HG03045 (cell line): ENCODE results near the gene ADAMTS18.

Experiments
- ATAC-seq: cut with Tn5 transposase; IDR thresholded peaks from one replicate; pipeline ENCODE4 v1.9.1; 2021; ENCODE audit warnings: mild to moderate bottlenecking, moderate library complexity; ENCODE audit not compliant: unreplicated experiment

The ADAMTS18 gene

GRCh38 chr16:77439106-77439505, 4.3 kb upstream of the ADAMTS18 start:
- ATAC-seq, result no peak

- ATAC-seq, result no peak
These were observed 3.0 kb upstream of the ADAMTS18 start for GRCh38 chr16:77437859-77438258.

DNA sequence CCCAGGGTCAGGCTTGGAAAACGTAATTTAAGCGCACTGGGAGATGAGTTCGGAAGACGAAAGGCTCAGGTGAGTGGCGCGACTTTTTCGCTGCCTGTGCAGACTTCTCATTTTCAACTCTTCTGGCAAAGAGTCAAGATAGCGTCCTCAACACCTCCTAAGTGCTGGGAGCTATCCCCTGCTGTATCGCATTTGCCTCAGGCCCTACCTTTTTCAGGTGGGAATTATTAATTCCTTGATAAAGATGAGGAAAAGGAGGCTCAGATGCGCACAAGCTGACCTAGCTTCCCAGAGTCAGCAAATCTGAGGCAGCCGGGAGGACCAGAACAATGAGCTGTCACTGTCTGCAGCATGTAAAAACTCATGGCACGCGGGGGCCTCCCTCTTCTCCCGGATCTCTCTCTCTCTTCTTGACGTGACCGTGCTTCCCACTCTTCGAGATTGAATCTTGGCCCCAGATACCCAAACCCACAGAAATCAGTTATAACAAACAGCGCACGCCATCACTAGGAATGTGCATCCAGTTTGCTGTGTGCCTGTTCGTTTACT, 512 bp upstream of the ADAMTS18 start:
- ATAC-seq, result no peak

GRCh38 chr16:77434022-77434529, 758 bp downstream of the ADAMTS18 start:
- ATAC-seq, result no peak

DNA sequence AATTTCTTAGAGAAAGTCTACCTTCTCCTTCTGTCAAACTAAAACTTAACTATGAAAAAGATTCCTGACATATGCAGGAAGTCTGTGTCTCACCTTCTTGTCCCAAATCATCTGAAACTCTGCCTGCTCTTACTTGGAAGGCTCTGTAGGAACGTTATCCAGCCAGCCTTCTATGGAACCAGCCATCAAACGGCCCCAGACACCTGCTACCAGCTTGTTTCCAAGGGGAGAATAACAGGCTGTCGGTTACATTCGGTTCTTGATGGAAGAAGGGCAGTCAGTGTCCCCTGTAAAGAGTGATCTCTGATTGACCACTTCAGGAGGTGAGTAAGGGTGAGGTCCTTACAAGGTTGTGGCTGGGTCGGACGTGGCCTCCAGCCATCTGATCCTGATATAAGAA, 1.7 kb downstream of the ADAMTS18 start:
- no peak for ATAC-seq

- no peak for ATAC-seq
These were observed 2.6 kb downstream of the ADAMTS18 start for GRCh38 chr16:77432264-77432663.

DNA sequence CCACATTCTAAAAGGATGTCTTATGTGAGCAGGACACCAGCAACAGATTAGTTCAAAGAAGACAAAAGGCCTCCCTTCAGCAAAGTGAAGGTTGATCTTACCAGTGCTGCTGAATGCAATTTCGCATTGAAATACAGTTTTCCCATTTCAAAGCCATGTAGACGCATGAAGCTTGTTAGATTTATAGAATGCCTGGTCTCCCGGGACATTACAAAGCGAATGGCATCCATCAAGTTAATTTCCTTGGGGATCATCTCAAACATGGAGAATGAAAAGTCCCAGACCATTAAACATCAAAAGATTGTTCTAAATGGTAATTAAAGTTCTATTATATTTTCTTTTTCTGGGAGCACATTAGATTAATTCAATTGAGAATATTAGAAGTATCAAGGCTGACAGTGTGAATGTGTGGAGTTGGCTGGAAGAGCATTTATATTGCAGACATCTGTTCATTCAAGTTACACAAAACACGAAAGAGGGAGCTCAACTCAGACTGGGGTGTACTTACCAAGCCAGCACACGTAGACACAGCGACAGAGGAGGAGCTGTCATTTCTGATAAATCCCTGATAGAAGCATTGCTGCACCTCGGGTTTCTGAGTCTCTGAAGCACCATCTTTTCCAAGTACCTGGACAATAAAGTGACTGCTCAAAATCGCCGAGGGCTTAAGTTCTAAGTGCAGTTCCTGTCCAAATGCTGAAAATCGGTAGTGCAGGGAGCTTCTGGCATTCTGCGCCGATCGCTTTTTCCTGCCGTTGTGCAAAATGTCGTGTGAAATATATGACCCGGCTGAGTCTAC, 3.8 kb downstream of the ADAMTS18 start:
- ATAC-seq, result no peak

DNA sequence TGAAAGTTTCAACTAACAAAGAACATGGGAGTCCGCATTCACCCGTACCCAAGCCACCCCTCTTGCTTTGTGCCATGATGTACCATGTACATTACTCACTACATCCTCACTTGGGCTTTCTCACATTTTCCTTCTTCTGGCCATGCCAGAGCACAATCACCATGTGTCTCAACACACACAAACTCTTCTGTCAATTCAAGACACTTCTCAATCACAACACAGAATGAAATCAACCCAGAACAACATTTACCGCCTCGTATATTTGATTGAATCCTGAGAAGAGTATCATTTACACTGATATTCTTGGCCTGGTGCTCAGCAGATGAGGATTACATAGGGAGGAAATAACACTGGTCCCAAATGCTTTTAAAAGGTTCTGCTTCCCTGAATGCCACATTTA, 4.5 kb downstream of the ADAMTS18 start:
- ATAC-seq, result no peak

DNA sequence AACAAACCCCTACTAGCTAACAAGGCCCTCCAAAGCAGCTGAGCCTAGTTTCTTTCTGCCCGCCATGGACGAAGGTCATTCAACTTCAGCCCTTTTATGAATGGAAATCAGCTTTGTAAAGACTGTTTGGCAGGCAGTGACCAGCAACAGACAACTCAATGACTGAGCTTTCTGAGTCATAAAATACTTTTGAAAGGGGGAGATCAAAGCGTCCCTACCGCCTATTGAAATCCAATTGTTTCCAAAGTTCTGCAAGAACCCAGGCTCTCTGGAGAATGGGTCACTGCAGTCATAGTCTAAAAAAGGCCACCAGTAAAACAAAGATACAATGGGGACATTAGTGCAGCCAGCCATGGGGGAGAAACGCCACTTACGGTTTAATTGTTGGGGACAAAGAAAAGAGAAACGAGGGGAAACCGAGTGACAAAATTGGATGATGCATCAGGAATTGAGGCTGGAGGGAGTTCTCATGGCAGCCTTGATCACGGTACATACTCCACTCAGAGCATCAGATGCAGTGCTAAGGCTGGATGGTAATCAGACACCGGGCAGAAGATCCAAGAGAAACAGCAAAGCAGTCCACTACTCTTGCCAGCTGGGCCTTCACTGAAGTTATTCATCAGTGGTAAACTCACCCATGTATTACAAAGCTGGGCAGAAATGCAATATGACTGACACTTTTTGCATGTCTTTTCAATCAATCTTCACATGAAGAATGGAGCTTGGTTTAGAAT, 9.8 kb downstream of the ADAMTS18 start:
- no peak for ATAC-seq

- ATAC-seq, result no peak
These were observed 12.5 kb downstream of the ADAMTS18 start for GRCh38 chr16:77422196-77422784.

GRCh38 chr16:77416939-77417480, 17.8 kb downstream of the ADAMTS18 start:
- no peak for ATAC-seq

DNA sequence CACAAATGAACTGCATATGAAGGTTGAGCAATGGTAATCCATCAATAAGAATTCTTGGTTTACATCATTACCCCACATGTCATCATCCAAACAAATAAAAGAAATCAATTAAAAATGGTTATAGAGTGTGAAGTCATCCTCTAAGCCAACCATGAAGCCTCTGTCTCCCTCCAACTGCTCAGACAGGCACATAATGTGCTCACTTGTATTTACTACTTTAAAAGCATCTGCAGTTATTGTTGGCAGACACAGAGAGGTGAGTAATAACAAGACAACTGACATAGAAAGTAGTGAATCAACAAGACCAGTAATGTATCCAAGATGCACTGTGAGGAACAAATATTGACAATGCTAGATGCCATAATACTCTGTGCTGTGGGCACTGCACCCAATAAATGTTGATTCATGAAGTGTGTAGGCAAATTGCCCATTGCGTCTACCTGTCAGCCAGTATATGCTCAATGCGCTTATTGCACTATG, 20.0 kb downstream of the ADAMTS18 start:
- no peak for ATAC-seq

- ATAC-seq, result no peak
These were observed 24.4 kb downstream of the ADAMTS18 start for GRCh38 chr16:77410449-77410848.

GRCh38 chr16:77409311-77409710, 25.5 kb downstream of the ADAMTS18 start:
- no peak for ATAC-seq

DNA sequence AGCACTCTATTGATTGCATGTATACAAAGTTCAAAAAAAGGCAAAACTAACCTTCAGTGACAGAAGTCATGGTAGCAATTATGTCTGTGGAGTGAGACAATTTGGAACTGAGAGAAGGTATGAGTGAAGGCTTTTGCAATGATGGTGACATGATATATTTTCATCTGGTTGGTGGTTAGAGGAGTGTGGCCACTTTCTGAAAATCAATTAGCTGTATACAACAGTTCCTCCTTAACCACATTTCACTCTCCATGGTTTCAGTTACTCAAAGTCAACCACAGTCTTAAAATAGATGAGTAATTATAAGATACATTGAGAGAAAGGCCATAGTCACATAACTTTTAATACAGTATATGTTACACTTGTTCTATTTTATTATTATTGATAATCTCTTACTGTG, 26.2 kb downstream of the ADAMTS18 start:
- ATAC-seq, result no peak

- no peak for ATAC-seq
These were observed 28.2 kb downstream of the ADAMTS18 start for GRCh38 chr16:77406680-77407079.

DNA sequence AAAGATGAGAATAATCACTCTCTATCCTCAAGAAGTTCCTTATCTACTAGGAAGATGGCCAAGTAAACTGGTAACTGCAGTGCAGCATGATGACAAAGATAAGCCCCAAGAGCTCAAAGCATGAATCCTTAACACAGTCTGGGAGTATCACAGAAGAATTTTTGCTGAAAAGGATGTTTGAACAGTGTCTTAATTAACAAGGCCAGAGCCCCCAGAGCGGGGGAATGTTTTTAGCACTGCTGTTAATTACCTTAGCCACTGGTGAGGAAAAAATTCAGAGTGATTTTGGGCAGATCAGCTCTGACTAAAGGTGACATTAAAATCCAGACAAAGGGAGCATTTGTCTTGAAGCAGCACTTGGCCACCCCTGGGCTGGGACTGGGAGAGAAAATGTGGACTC, 30.1 kb downstream of the ADAMTS18 start:
- no peak for ATAC-seq

DNA sequence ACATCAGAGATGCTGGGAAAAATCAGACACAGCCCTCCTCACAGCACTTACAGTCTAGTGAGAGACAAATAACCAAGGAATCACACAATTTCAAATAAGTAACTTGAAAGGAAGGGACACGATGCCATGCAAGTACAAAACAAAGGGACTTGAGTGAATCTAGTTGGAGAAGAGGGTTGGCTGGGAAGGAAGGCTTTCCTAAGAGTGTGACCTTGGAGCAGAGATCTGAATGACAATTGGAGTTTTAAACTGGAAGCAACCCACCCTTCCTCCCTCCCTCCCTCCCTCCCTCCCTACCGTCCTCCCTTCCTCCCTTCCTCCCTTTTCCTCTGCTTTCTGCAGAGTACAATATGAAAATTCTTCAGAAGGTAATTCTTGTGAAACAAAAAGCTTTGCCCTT, 31.1 kb downstream of the ADAMTS18 start:
- ATAC-seq, result no peak

- ATAC-seq, result no peak
These were observed 32.2 kb downstream of the ADAMTS18 start for GRCh38 chr16:77402672-77403071.

DNA sequence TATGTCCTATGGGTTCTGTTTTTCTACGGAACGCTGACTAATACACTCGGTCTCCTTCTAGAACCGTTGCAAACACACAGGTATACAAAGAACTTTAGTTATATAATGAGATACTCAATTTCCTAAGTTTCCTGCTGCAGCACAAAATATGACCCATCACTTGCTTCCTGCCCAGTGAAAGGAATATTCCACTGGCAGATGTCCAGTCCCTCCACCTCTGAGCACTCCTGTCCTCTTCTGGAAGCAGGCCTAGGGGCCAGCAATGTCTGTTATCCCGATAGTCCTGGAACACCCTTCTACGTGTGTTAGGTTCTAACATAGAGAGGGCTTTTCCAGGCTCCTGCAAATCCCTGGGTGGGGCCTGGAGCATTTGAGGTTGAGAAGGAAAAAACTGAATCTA, 32.7 kb downstream of the ADAMTS18 start:
- ATAC-seq, result no peak

DNA sequence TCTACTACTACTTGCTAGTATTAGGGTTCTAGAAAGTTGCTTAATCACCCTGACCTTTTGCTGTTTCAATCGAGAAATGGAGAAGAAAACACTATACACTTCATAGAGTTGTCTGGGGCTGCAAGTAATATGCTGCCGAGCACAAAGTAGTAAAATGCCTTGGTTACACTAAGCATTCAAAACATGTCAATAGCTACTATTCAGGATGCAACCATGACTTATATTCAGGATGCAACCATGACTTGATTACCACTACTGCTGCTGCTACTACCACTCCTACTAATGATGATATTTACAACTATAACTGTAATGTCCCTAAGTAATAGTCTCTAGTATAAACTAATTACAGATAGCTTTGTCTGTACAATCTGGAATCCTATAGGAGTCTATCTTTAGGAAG, 35.3 kb downstream of the ADAMTS18 start:
- ATAC-seq, result no peak
